ENCODE measurements around the gene ARHGAP33. TPM values are rescaled to one million over a fixed set of nuclear protein-coding genes. Genes with fewer than 3 reads are reported as not detected.
"Not testable (repeated sequence)": the region's sequence is repeated elsewhere in the genome, so short reads cannot be mapped to it uniquely, and the experiment has no call there.

The ARHGAP33 gene
- total RNA-seq, 2 donors from 2014 or later: 13.2 to 38.1 TPM

GRCh38 chr19:35768082-35768421 lies 7.3 kb upstream of the ARHGAP33 start:
- DNase-seq (ENCODE audit: low spot score): no peak
- Histone ChIP-seq H3K4me3 (no peak overlapping the region), H3K9me3 (no peaks in the 10 kb centered on the region), H3K4me1 (replicated peaks) (no peaks in the 10 kb centered on the region), H3K27ac (no peak overlapping the region), H3K27me3 (replicated peaks; ENCODE audit: insufficient read depth) (no peaks in the 10 kb centered on the region), H3K36me3 (no peaks in the 10 kb centered on the region)
- TF ChIP-seq POLR2AphosphoS5 (IDR thresholded peaks at IDR 0.05): no peak
- TF ChIP-seq CTCF (IDR thresholded peaks at IDR 0.05): no peak
- TF ChIP-seq POLR2A (IDR thresholded peaks at IDR 0.05): no peak
- intact Hi-C loops (cut with DNase I): no loop called here
- WGBS: 56% methylated on average over 15 of the region's 15 CpGs

GRCh38 chr19:35772362-35772761 lies 3.0 kb upstream of the ARHGAP33 start:
- H3K9me3 ChIP-seq; H3K27ac ChIP-seq; DNase-seq (ENCODE audit: low spot score); H3K4me1 ChIP-seq (replicated peaks); H3K27me3 ChIP-seq (replicated peaks; ENCODE audit: insufficient read depth); intact Hi-C loops (cut with DNase I); H3K4me3 ChIP-seq; H3K36me3 ChIP-seq: not testable (repeated sequence)
- WGBS: 97% methylated on average over 5 of the region's 5 CpGs

- 66% methylated on average over 9 of the region's 9 CpGs for WGBS
- Histone ChIP-seq H3K27ac (no peak overlapping the region), H3K36me3 (no peaks in the 10 kb centered on the region), H3K4me1 (replicated peaks) (no peaks in the 10 kb centered on the region), H3K27me3 (replicated peaks; ENCODE audit: insufficient read depth) (no peaks in the 10 kb centered on the region), H3K4me3 (no peak overlapping the region), H3K9me3 (no peaks in the 10 kb centered on the region)
- DNase-seq (ENCODE audit: low spot score): no peak
- intact Hi-C loops (cut with DNase I): no loop called here
- TF ChIP-seq CTCF (IDR thresholded peaks at IDR 0.05) (no peak), POLR2A (IDR thresholded peaks at IDR 0.05) (no peak), POLR2AphosphoS5 (IDR thresholded peaks at IDR 0.05) (no peak)
Measured at GRCh38 chr19:35773020-35773806, 2.2 kb upstream of the ARHGAP33 start.

GRCh38 chr19:35774274-35775045 lies 904 bp upstream of the ARHGAP33 start:
- Histone ChIP-seq H3K36me3 (no peaks in the 10 kb centered on the region), H3K4me3 (peak overlapping the region; percentile 68 to 84), H3K4me1 (replicated peaks) (no peaks in the 10 kb centered on the region), H3K27me3 (replicated peaks; ENCODE audit: insufficient read depth) (no peaks in the 10 kb centered on the region), H3K27ac (no peak overlapping the region), H3K9me3 (no peaks in the 10 kb centered on the region)
- no peak for DNase-seq (ENCODE audit: low spot score)
- TF ChIP-seq CTCF (IDR thresholded peaks at IDR 0.05): no peak
- TF ChIP-seq POLR2A (IDR thresholded peaks at IDR 0.05): no peak
- no peak for TF ChIP-seq POLR2AphosphoS5 (IDR thresholded peaks at IDR 0.05)
- WGBS: 49% methylated on average over 16 of the region's 16 CpGs
- intact Hi-C loops (cut with DNase I): no loop called here

- H3K27me3 ChIP-seq (replicated peaks; ENCODE audit: insufficient read depth): no peaks in the 10 kb centered on the region
- 39% methylated on average over 9 of the region's 9 CpGs for WGBS
- H3K9me3 ChIP-seq: no peaks in the 10 kb centered on the region
- H3K4me1 ChIP-seq (replicated peaks): no peaks in the 10 kb centered on the region
- no peaks in the 10 kb centered on the region for H3K36me3 ChIP-seq
- no peak for DNase-seq (ENCODE audit: low spot score)
- intact Hi-C loops (cut with DNase I): no loop called here
- peak overlapping the region; percentile 68 to 84 for H3K4me3 ChIP-seq
- H3K27ac ChIP-seq: no peak overlapping the region
- no peak for TF ChIP-seq POLR2AphosphoS5 (IDR thresholded peaks at IDR 0.05)
- no peak for TF ChIP-seq CTCF (IDR thresholded peaks at IDR 0.05)
- TF ChIP-seq POLR2A (IDR thresholded peaks at IDR 0.05): no peak
Measured at GRCh38 chr19:35775046-35775297, 392 bp upstream of the ARHGAP33 start.

Measured in prostate gland (tissue), 2 donors.